ENCODE measurements around the gene TNKS1BP1.
A peak's percentile ranks its signal among the peaks of the same experiment; 100 is the strongest.
"Not testable (repeated sequence)": the region's sequence is repeated elsewhere in the genome, so short reads cannot be mapped to it uniquely, and the experiment has no call there.

Gene TNKS1BP1

GRCh38 chr11:57288771-57289579 lies 35.8 kb downstream of the TNKS1BP1 start:
- TF ChIP-seq CTCF (conservative IDR thresholded peaks at IDR 0.05) = no peak
- H3K27ac ChIP-seq = peak overlapping the region; percentile 5; the same call in 1 of the 2 replicates

- H3K27ac ChIP-seq = no peak overlapping the region
- no peak for TF ChIP-seq CTCF (conservative IDR thresholded peaks at IDR 0.05)
These were observed 36.9 kb downstream of the TNKS1BP1 start for GRCh38 chr11:57287884-57288283.

GRCh38 chr11:57283231-57283990 lies 41.3 kb downstream of the TNKS1BP1 start:
- TF ChIP-seq CTCF (conservative IDR thresholded peaks at IDR 0.05) = no peak
- H3K27ac ChIP-seq = no peak overlapping the region

GRCh38 chr11:57281546-57281945 lies 43.2 kb downstream of the TNKS1BP1 start:
- not testable (repeated sequence) for H3K27ac ChIP-seq

GRCh38 chr11:57279116-57279515 lies 45.6 kb downstream of the TNKS1BP1 start:
- peak overlapping the region; percentile 69; the same call in 1 of the 2 replicates for H3K27ac ChIP-seq
- no peak for TF ChIP-seq CTCF (conservative IDR thresholded peaks at IDR 0.05)

- TF ChIP-seq CTCF (conservative IDR thresholded peaks at IDR 0.05) = no peak
- peak overlapping the region; percentile 69 for H3K27ac ChIP-seq
These were observed 46.0 kb downstream of the TNKS1BP1 start for GRCh38 chr11:57278721-57279095.

- peak overlapping the region; percentile 69 for H3K27ac ChIP-seq
- TF ChIP-seq CTCF (conservative IDR thresholded peaks at IDR 0.05) = peak; percentile 96
These were observed 46.7 kb downstream of the TNKS1BP1 start for GRCh38 chr11:57277845-57278720.

Data from VCaP (cell line).